GM12875 (cell line): ENCODE measurements around the gene RPRD1B.

ENCODE experiments used
- H3K4me3 ChIP-seq: one replicate; pipeline ENCODE4 v1.5.1; 2011; ENCODE audit warnings: low read depth, low read length, control low read depth
- CTCF ChIP-seq: IDR thresholded peaks from 2 replicates; pipeline ENCODE4 v1.5.1; 2011; ENCODE audit warnings: low read depth, mild to moderate bottlenecking, control low read depth, inconsistent platforms, low read length, moderate library complexity, borderline replicate concordance; ENCODE audit not compliant: insufficient read depth

RPRD1B gene

GRCh38 chr20:38132910-38133501 lies 99.5 kb downstream of the RPRD1B start:
- no peak overlapping the region for H3K4me3 ChIP-seq
- no peak for TF ChIP-seq CTCF

GRCh38 chr20:38133680-38134426 lies 100.3 kb downstream of the RPRD1B start:
- no peak overlapping the region for H3K4me3 ChIP-seq
- TF ChIP-seq CTCF, result no peak

- TF ChIP-seq CTCF, result no peak
Measured at GRCh38 chr20:38134427-38135270, 101.1 kb downstream of the RPRD1B start.

GRCh38 chr20:38135271-38135650 lies 101.7 kb downstream of the RPRD1B start:
- no peak overlapping the region for H3K4me3 ChIP-seq
- no peak for TF ChIP-seq CTCF

More at GRCh38 chr20:38134427-38135270, 101.1 kb downstream of the RPRD1B start:
- no peak overlapping the region for H3K4me3 ChIP-seq

- no peak overlapping the region for H3K4me3 ChIP-seq
- no peak for TF ChIP-seq CTCF
Measured at GRCh38 chr20:38135651-38136420, 102.3 kb downstream of the RPRD1B start.

DNA sequence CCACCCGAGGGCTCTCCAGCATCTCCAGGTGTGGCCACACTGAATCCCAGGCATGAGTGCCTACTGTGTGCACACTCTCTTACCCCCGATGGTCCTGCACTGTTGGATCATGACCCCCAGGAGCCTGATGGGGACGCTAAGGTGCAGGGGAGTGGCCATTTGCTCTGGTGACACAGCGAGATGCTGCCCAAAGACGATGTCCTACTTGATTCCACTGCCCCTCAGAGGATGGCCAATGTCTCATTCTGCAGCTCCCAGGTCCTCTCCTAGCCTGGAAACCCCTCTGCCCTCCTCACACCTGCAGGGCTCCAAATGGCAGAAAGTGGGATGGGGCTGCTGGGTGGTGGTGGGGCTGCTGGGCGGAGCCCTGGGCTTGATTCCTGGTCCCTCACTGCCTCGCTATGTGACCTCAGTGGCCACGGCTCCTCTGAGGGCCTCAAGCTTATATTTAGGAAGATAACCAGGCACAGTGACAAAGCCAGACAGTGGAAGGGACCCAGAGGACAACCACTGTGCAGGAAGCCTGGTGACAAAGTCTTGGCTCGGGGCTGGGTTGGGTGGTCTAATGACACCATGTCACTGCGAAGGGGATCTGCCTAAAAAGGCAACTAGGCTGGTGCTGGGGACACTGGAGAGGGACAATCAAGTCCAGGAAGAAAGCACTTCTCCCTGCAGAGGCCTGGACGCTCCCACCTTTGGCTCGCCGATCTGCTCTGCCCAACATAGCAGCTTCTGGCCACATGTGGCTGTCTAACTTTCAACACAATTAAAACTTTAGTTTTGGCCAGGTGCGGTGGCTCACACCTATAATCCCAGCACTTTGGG lies 103.1 kb downstream of the RPRD1B start:
- TF ChIP-seq CTCF, result no peak
- no peak overlapping the region for H3K4me3 ChIP-seq
